Tibial nerve (tissue), 4 donors: Measurements from ENCODE around the gene NRXN3.

ENCODE experiments used
- EP300 ChIP-seq, 2 donors: sonication (generic); formaldehyde crosslinking; IDR thresholded peaks; one replicate each; pipeline ENCODE4 v1.6.1; 2017; ENCODE audit warnings: antibody characterized with exemption in 2 of 2, mild to moderate bottlenecking in 1 of 2
- POLR2A ChIP-seq, 2 donors: fragments of 450-650 bp; IDR thresholded peaks; one replicate each; pipeline ENCODE4 v1.6.1; 2017; ENCODE audit warnings: antibody characterized with exemption in 2 of 2, mild to moderate bottlenecking in 2 of 2, moderate library complexity in 2 of 2
- TF ChIP-seq, protein P1 (sequence below), 5 experiments: fragments of 200-600 bp in 3 of 5; fragments of 450-650 bp in 2 of 5; sonication (generic) in 3 of 5; IDR thresholded peaks; one replicate each; pipeline ENCODE4 v1.5.1; 2016 to 2019; ENCODE audit warnings: antibody characterized with exemption in 5 of 5, mild to moderate bottlenecking in 3 of 5, moderate library complexity in 2 of 5

DNA sequence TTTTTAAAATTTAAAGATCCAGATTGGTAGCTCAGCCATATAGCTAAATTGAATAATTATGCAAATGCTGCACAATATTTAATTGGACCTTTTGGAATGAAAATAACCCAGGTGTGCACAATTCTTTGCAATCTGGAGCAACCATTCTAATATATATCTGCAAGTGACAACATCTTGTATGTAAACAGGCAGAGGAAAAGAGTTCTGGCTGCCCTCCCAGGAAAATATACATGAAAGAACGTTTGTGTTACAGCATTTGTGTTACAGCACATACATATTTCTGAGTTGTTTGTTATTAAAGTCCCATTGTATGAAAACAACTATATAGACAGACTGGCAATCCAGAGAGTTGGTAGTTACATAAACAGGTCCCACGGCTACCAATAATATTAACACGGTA, 1663.6 kb downstream of the NRXN3 start:
- TF ChIP-seq, protein P1, sequence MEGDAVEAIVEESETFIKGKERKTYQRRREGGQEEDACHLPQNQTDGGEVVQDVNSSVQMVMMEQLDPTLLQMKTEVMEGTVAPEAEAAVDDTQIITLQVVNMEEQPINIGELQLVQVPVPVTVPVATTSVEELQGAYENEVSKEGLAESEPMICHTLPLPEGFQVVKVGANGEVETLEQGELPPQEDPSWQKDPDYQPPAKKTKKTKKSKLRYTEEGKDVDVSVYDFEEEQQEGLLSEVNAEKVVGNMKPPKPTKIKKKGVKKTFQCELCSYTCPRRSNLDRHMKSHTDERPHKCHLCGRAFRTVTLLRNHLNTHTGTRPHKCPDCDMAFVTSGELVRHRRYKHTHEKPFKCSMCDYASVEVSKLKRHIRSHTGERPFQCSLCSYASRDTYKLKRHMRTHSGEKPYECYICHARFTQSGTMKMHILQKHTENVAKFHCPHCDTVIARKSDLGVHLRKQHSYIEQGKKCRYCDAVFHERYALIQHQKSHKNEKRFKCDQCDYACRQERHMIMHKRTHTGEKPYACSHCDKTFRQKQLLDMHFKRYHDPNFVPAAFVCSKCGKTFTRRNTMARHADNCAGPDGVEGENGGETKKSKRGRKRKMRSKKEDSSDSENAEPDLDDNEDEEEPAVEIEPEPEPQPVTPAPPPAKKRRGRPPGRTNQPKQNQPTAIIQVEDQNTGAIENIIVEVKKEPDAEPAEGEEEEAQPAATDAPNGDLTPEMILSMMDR (IDR thresholded peaks at IDR 0.05): no peak
- TF ChIP-seq POLR2A (IDR thresholded peaks at IDR 0.05) (no peak), EP300 (IDR thresholded peaks at IDR 0.05) (no peak)
